Left ventricle myocardium inferior (tissue), 1 donor: Measurements from ENCODE around the gene SRMS. TPM values are rescaled to one million over a fixed set of nuclear protein-coding genes. Genes with fewer than 3 reads are reported as not detected.

Source experiments
- DNase-seq: peaks from one replicate; pipeline ENCODE4 v3.0.0-alpha.2; 2020
- H3K27ac ChIP-seq: fragments of 200-600 bp; replicated peaks from 2 replicates; pipeline ENCODE4 v1.8.0; 2021
- H3K27me3 ChIP-seq: fragments of 200-600 bp; 2 replicates; pipeline ENCODE4 v1.8.0; 2021; ENCODE audit warnings: low read depth
- H3K36me3 ChIP-seq: fragments of 200-600 bp; 2 replicates; pipeline ENCODE4 v1.8.0; 2021
- H3K4me1 ChIP-seq: fragments of 200-600 bp; 2 replicates; pipeline ENCODE4 v1.8.0; 2021
- H3K4me3 ChIP-seq: fragments of 200-600 bp; 2 replicates; pipeline ENCODE4 v1.8.0; 2021; ENCODE audit warnings: mild to moderate bottlenecking, moderate library complexity
- H3K9me3 ChIP-seq: fragments of 200-600 bp; replicated peaks from 2 replicates; pipeline ENCODE4 v1.8.0; 2021
- CTCF ChIP-seq: fragments of 200-600 bp; IDR thresholded peaks from 2 replicates; pipeline ENCODE4 v1.8.0; 2021; ENCODE audit warnings: antibody characterized with exemption, mild to moderate bottlenecking, borderline replicate concordance
- intact Hi-C: fragments of 100-400 bp; cut with micrococcal nuclease; formaldehyde crosslinking; loops from one replicate; pipeline ENCODE4 v1.11.0; 2022
- total RNA-seq: library from RNA; stranded (reverse); fragmentation: NEBNext Ultra II Directional; extraction: Animal tissue kit (Norgen Biotek cat#: 25700); gene quantifications from one replicate; pipeline ENCODE4 v1.2.1, GENCODE V29; 2021
- donor health status: DM: no; HTN: yes; CAD: no; lungs with severe emphysema.

Gene SRMS
- total RNA-seq, 1 donor from 2014 or later = not detected

- Histone ChIP-seq H3K27me3 (no peaks in the 10 kb centered on the region), H3K4me3 (no peak overlapping the region), H3K36me3 (peaks cover 56% of the 10 kb centered on the region), H3K9me3 (no peaks in the 10 kb centered on the region), H3K27ac (no peak overlapping the region), H3K4me1 (peaks cover under 1% of the 10 kb centered on the region)
- TF ChIP-seq CTCF = no peak
- DNase-seq = no peak
- intact Hi-C loops = no loop called here
Observed at GRCh38 chr20:63567386-63568169, 20.0 kb upstream of the SRMS start.

- H3K27ac ChIP-seq = no peak overlapping the region
- no peak for TF ChIP-seq CTCF
- H3K4me3 ChIP-seq = no peak overlapping the region
- H3K4me1 ChIP-seq = no peaks in the 10 kb centered on the region
- H3K36me3 ChIP-seq = peaks cover 56% of the 10 kb centered on the region
- no peak for DNase-seq
- H3K9me3 ChIP-seq = no peaks in the 10 kb centered on the region
- no peaks in the 10 kb centered on the region for H3K27me3 ChIP-seq
- intact Hi-C loops = no loop called here
Observed at GRCh38 chr20:63567136-63567385, 19.5 kb upstream of the SRMS start.

- H3K9me3 ChIP-seq = no peaks in the 10 kb centered on the region
- no peaks in the 10 kb centered on the region for H3K27me3 ChIP-seq
- no peaks in the 10 kb centered on the region for H3K4me1 ChIP-seq
- no peak overlapping the region for H3K27ac ChIP-seq
- TF ChIP-seq CTCF = no peak
- peaks cover 58% of the 10 kb centered on the region for H3K36me3 ChIP-seq
- DNase-seq = no peak
- no peak overlapping the region for H3K4me3 ChIP-seq
- intact Hi-C loops = no loop called here
Observed at GRCh38 chr20:63566395-63567135, 19.0 kb upstream of the SRMS start.

- DNase-seq = no peak
- TF ChIP-seq CTCF = no peak
- Histone ChIP-seq H3K27me3 (no peaks in the 10 kb centered on the region), H3K4me3 (no peak overlapping the region), H3K27ac (no peak overlapping the region), H3K36me3 (peaks cover 66% of the 10 kb centered on the region), H3K4me1 (no peaks in the 10 kb centered on the region), H3K9me3 (no peaks in the 10 kb centered on the region)
- intact Hi-C loops = no loop called here
Observed at GRCh38 chr20:63565699-63566335, 18.3 kb upstream of the SRMS start.

GRCh38 chr20:63565021-63565698, 17.6 kb upstream of the SRMS start:
- intact Hi-C loops = no loop called here
- DNase-seq = no peak
- Histone ChIP-seq H3K27me3 (no peaks in the 10 kb centered on the region), H3K9me3 (no peaks in the 10 kb centered on the region), H3K27ac (no peak overlapping the region), H3K4me3 (no peak overlapping the region), H3K4me1 (no peaks in the 10 kb centered on the region), H3K36me3 (peaks cover 72% of the 10 kb centered on the region)
- TF ChIP-seq CTCF = no peak
